H9 (cell line): ENCODE data around the gene RGL4. TPM values are rescaled to one million over a fixed set of nuclear protein-coding genes. Genes with fewer than 3 reads are reported as not detected.
"Not testable (repeated sequence)": the region's sequence is repeated elsewhere in the genome, so short reads cannot be mapped to it uniquely, and the experiment has no call there.

ENCODE experiments used
- DNase-seq: peaks from one replicate; pipeline ENCODE4 v3.0.0-alpha.2; 2017
- H2AFZ ChIP-seq: one replicate; pipeline ENCODE4 v1.6.1; 2013; ENCODE audit warnings: mild to moderate bottlenecking, low read length, control low read depth, moderate library complexity
- H2AK5ac ChIP-seq: 2 replicates; pipeline ENCODE4 v1.6.1; 2013; ENCODE audit warnings: low read length, control low read depth, mixed read lengths; ENCODE audit not compliant: insufficient read length
- H2BK120ac ChIP-seq: one replicate; pipeline ENCODE4 v1.6.1; 2013; ENCODE audit warnings: low read depth, mild to moderate bottlenecking, low read length, control low read depth, inconsistent platforms; ENCODE audit not compliant: poor library complexity, severe bottlenecking
- H2BK12ac ChIP-seq: 2 replicates; pipeline ENCODE4 v1.6.1; 2013; ENCODE audit warnings: low read length, control low read depth, mixed read lengths, low read depth; ENCODE audit not compliant: insufficient read length
- H2BK15ac ChIP-seq: 2 replicates; pipeline ENCODE4 v1.6.1; 2013; ENCODE audit warnings: low read depth, low read length, control low read depth
- H2BK20ac ChIP-seq: one replicate; pipeline ENCODE4 v1.6.1; 2013; ENCODE audit warnings: low read depth, mild to moderate bottlenecking, low read length, control low read depth, inconsistent platforms; ENCODE audit not compliant: poor library complexity, severe bottlenecking
- H2BK5ac ChIP-seq: 2 replicates; pipeline ENCODE4 v1.6.1; 2013; ENCODE audit warnings: low read length, control low read depth, mixed read lengths; ENCODE audit not compliant: insufficient read length
- H3K14ac ChIP-seq: 2 replicates; pipeline ENCODE4 v1.6.1; 2013; ENCODE audit warnings: low read length, control low read depth; ENCODE audit not compliant: insufficient read depth
- H3K18ac ChIP-seq: 2 replicates; pipeline ENCODE4 v1.6.1; 2013; ENCODE audit warnings: low read depth, mild to moderate bottlenecking, mixed read lengths, low read length, control low read depth; ENCODE audit not compliant: insufficient read length
- H3K23ac ChIP-seq: 2 replicates; pipeline ENCODE4 v1.6.1; 2013; ENCODE audit warnings: low read length, control low read depth, mixed read lengths, low read depth; ENCODE audit not compliant: insufficient read length
- H3K23me2 ChIP-seq: 2 replicates; pipeline ENCODE4 v1.6.1; 2013; ENCODE audit warnings: low read depth, mild to moderate bottlenecking, mixed read lengths, low read length, control low read depth; ENCODE audit not compliant: insufficient read length, poor library complexity, severe bottlenecking
- H3K27ac ChIP-seq: 2 replicates; pipeline ENCODE4 v1.5.1; 2013; ENCODE audit warnings: low read length, control low read depth, mixed read lengths, low read depth; ENCODE audit not compliant: insufficient read length
- H3K27me3 ChIP-seq: 2 replicates; pipeline ENCODE4 v1.6.1; 2013; ENCODE audit warnings: low read length, control low read depth, inconsistent platforms; ENCODE audit not compliant: insufficient read depth
- H3K4ac ChIP-seq: 2 replicates; pipeline ENCODE4 v1.6.1; 2013; ENCODE audit warnings: low read depth, mild to moderate bottlenecking, control low read depth, inconsistent platforms, low read length, moderate library complexity
- H3K4me1 ChIP-seq: 2 replicates; pipeline ENCODE4 v1.6.1; 2013; ENCODE audit warnings: low read length, control low read depth, inconsistent platforms; ENCODE audit not compliant: insufficient read depth
- H3K4me2 ChIP-seq: 2 replicates; pipeline ENCODE4 v1.6.1; 2013; ENCODE audit warnings: low read length, control low read depth, mixed read lengths; ENCODE audit not compliant: insufficient read length, insufficient read depth
- H3K56ac ChIP-seq: 2 replicates; pipeline ENCODE4 v1.6.1; 2013; ENCODE audit warnings: low read depth, mild to moderate bottlenecking, mixed read lengths, low read length, control low read depth; ENCODE audit not compliant: insufficient read length
- H3K79me1 ChIP-seq: 2 replicates; pipeline ENCODE4 v1.6.1; 2013; ENCODE audit warnings: low read depth, mild to moderate bottlenecking, moderate library complexity, low read length, control low read depth, inconsistent platforms; ENCODE audit not compliant: insufficient read depth, poor library complexity, severe bottlenecking
- H3K79me2 ChIP-seq: 2 replicates; pipeline ENCODE4 v1.6.1; 2013; ENCODE audit warnings: low read length, control low read depth, inconsistent platforms; ENCODE audit not compliant: insufficient read depth
- H3K9ac ChIP-seq: 2 replicates; pipeline ENCODE4 v1.6.1; 2013; ENCODE audit warnings: low read length, control low read depth, mixed read lengths; ENCODE audit not compliant: insufficient read length; ENCODE audit errors: extremely low read depth
- H3K9me3 ChIP-seq: one replicate; pipeline ENCODE4 v1.6.1; 2013; ENCODE audit warnings: low read depth, low read length, inconsistent platforms; ENCODE audit not compliant: control insufficient read depth
- H3T11ph ChIP-seq: one replicate; pipeline ENCODE4 v1.6.1; 2013; ENCODE audit warnings: mild to moderate bottlenecking, low read length, control low read depth, inconsistent platforms
- H4K20me1 ChIP-seq: one replicate; pipeline ENCODE4 v1.6.1; 2013; ENCODE audit not compliant: control insufficient read depth, insufficient read length, insufficient read depth
- H4K5ac ChIP-seq: 2 replicates; pipeline ENCODE4 v1.6.1; 2013; ENCODE audit warnings: low read depth, mild to moderate bottlenecking, mixed read lengths, low read length, control low read depth; ENCODE audit not compliant: insufficient read length
- H4K8ac ChIP-seq: replicated peaks from 2 replicates; pipeline ENCODE4 v1.6.1; 2013; ENCODE audit warnings: low read length, control low read depth, mixed read lengths, low read depth; ENCODE audit not compliant: insufficient read length
- H4K91ac ChIP-seq: 2 replicates; pipeline ENCODE4 v1.6.1; 2013; ENCODE audit warnings: low read depth, mild to moderate bottlenecking, moderate library complexity, mixed read lengths, low read length, control low read depth; ENCODE audit not compliant: insufficient read length
- H3K27ac Mint-ChIP-seq, 3 experiments: 2 replicates in 2 of 3; 3 replicates in 1 of 3; pipeline ENCODE4 v1.8.0; 2020 to 2021; ENCODE audit warnings: mixed read lengths in 3 of 3, mild to moderate bottlenecking in 1 of 3, moderate library complexity in 1 of 3
- H3K27me3 Mint-ChIP-seq: 2 replicates; pipeline ENCODE4 v1.8.0; 2021; ENCODE audit warnings: low read depth, mild to moderate bottlenecking, moderate library complexity, mixed read lengths
- H3K36me3 Mint-ChIP-seq, 3 experiments: 2 replicates in 2 of 3; 3 replicates in 1 of 3; pipeline ENCODE4 v1.8.0; 2020 to 2021; ENCODE audit warnings: low read depth in 3 of 3, mixed read lengths in 3 of 3; ENCODE audit not compliant: insufficient read depth in 1 of 3
- H3K4me1 Mint-ChIP-seq, 2 experiments: 2 replicates each; pipeline ENCODE4 v1.8.0; 2020; ENCODE audit warnings: mixed read lengths in 2 of 2
- H3K4me3 Mint-ChIP-seq, 2 experiments: 2 replicates in 1 of 2; 3 replicates in 1 of 2; pipeline ENCODE4 v1.8.0; 2020 to 2021; ENCODE audit warnings: mild to moderate bottlenecking in 2 of 2, mixed read lengths in 2 of 2, moderate library complexity in 1 of 2
- H3K9me3 Mint-ChIP-seq, 2 experiments: 2 replicates in 1 of 2; 3 replicates in 1 of 2; pipeline ENCODE4 v1.8.0; 2020; ENCODE audit warnings: mild to moderate bottlenecking in 2 of 2, mixed read lengths in 2 of 2, moderate library complexity in 1 of 2
- CTCF ChIP-seq: fragments of 200-600 bp; sonication (generic); conservative IDR thresholded peaks from 3 replicates; pipeline ENCODE4 v1.8.0; 2021; ENCODE audit warnings: antibody characterized with exemption, mild to moderate bottlenecking
- whole genome bisulfite sequencing: extraction: QIAGEN DNeasy Blood & Tissue Kit; methylation state at CpG from one replicate; pipeline ENCODE4 v1.1.7; 2013; ENCODE audit warnings: missing lambda C conversion rate, low lambda C conversion rate, mixed read lengths; ENCODE audit not compliant: insufficient read length; ENCODE audit errors: extremely low coverage; 5-methylcytosine and 5-hydroxymethylcytosine counted together
- long read RNA-seq: library from polyadenylated mRNA; unstranded; transcript quantifications from one replicate; pipeline ENCODE4 v2.0.0, GENCODE V29; 2020
- total RNA-seq: library from RNA; stranded (reverse); gene quantifications from 2 replicates; pipeline ENCODE4 v1.2.1, GENCODE V29; 2021

RGL4 gene
- not detected in 2 replicates for total RNA-seq
- long read RNA-seq = 0 reads

- Mint-ChIP-seq H3K4me3 (no peak within 1 kb of the TSS), H3K36me3 (peaks cover 21 to 38% (median 38%) of the 10 kb centered on the region in 3 experiments), H3K27me3 (no peaks in the 10 kb centered on the region), H3K27ac (peak within 1 kb of the TSS; percentile 7 to 66 (median 10); a peak in 4 of 7 replicates), H3K4me1 (no peaks in the 10 kb centered on the region), H3K9me3 (no peaks in the 10 kb centered on the region)
- Histone ChIP-seq H3K4me2 (no peak within 1 kb of the TSS), H2BK12ac (no peak within 1 kb of the TSS), H3T11ph (no peak within 1 kb of the TSS), H3K27me3 (no peaks in the 10 kb centered on the region), H3K79me2 (no peaks in the 10 kb centered on the region), H3K14ac (no peak within 1 kb of the TSS), H3K9ac (no peak within 1 kb of the TSS), H3K27ac (no peak within 1 kb of the TSS), H3K79me1 (no peaks in the 10 kb centered on the region), H2BK120ac (no peak within 1 kb of the TSS), H3K23me2 (no peaks in the 10 kb centered on the region), H3K23ac (no peak within 1 kb of the TSS), H3K18ac (no peak within 1 kb of the TSS), H4K20me1 (no peaks in the 10 kb centered on the region), H2BK20ac (no peak within 1 kb of the TSS), H2AFZ (no peak within 1 kb of the TSS), H3K56ac (no peak within 1 kb of the TSS), H2AK5ac (no peak within 1 kb of the TSS), H2BK15ac (no peak within 1 kb of the TSS), H4K8ac (no peak within 1 kb of the TSS), H3K9me3 (no peaks in the 10 kb centered on the region), H2BK5ac (no peak within 1 kb of the TSS), H3K4ac (no peak within 1 kb of the TSS), H4K5ac (no peak within 1 kb of the TSS), H4K91ac (no peak within 1 kb of the TSS), H3K4me1 (no peaks in the 10 kb centered on the region)
- no peak for DNase-seq
- WGBS = no CpG with 5 or more reads among the region's 5 CpGs
- no peak for TF ChIP-seq CTCF
These were observed at the start of gene RGL4 for GRCh38 chr22:23690713-23691112. Gene RGL4 (plus strand): TSS chr22:23691013. CDS start chr22:23692031, 1,018 bp downstream.

- not testable (repeated sequence) for H2AFZ ChIP-seq, H3K9me3 Mint-ChIP-seq, H3K4ac ChIP-seq, H2BK12ac ChIP-seq, H2BK120ac ChIP-seq, H3K27ac Mint-ChIP-seq, H3K9ac ChIP-seq, H2BK20ac ChIP-seq, H2BK15ac ChIP-seq, H3K14ac ChIP-seq, H3K27ac ChIP-seq, H2AK5ac ChIP-seq, H3K79me1 ChIP-seq, H4K20me1 ChIP-seq, H3K27me3 Mint-ChIP-seq, H3K56ac ChIP-seq, H3K4me2 ChIP-seq, H3K18ac ChIP-seq, H3K23ac ChIP-seq, H3T11ph ChIP-seq, H3K4me1 ChIP-seq, H4K5ac ChIP-seq, H3K9me3 ChIP-seq, H3K23me2 ChIP-seq, H4K8ac ChIP-seq, H3K79me2 ChIP-seq, H3K36me3 Mint-ChIP-seq, H2BK5ac ChIP-seq, H4K91ac ChIP-seq, DNase-seq, H3K4me3 Mint-ChIP-seq, H3K4me1 Mint-ChIP-seq, H3K27me3 ChIP-seq
- WGBS = no CpG with 5 or more reads among the region's 7 CpGs
These were observed 44.3 kb upstream of the RGL4 start for GRCh38 chr22:23646526-23646925.
